H9 (cell line): Measurements from ENCODE around the gene TSPAN4. TPM values are rescaled to one million over a fixed set of nuclear protein-coding genes. Genes with fewer than 3 reads are reported as not detected.

Experiments
- DNase-seq: peaks from one replicate; pipeline ENCODE4 v3.0.0-alpha.2; 2017
- H2AFZ ChIP-seq: one replicate; pipeline ENCODE4 v1.6.1; 2013; ENCODE audit warnings: mild to moderate bottlenecking, low read length, control low read depth, moderate library complexity
- H2AK5ac ChIP-seq: 2 replicates; pipeline ENCODE4 v1.6.1; 2013; ENCODE audit warnings: low read length, control low read depth, mixed read lengths; ENCODE audit not compliant: insufficient read length
- H2BK120ac ChIP-seq: one replicate; pipeline ENCODE4 v1.6.1; 2013; ENCODE audit warnings: low read depth, mild to moderate bottlenecking, low read length, control low read depth, inconsistent platforms; ENCODE audit not compliant: poor library complexity, severe bottlenecking
- H2BK12ac ChIP-seq: 2 replicates; pipeline ENCODE4 v1.6.1; 2013; ENCODE audit warnings: low read length, control low read depth, mixed read lengths, low read depth; ENCODE audit not compliant: insufficient read length
- H2BK15ac ChIP-seq: 2 replicates; pipeline ENCODE4 v1.6.1; 2013; ENCODE audit warnings: low read depth, low read length, control low read depth
- H2BK20ac ChIP-seq: one replicate; pipeline ENCODE4 v1.6.1; 2013; ENCODE audit warnings: low read depth, mild to moderate bottlenecking, low read length, control low read depth, inconsistent platforms; ENCODE audit not compliant: poor library complexity, severe bottlenecking
- H2BK5ac ChIP-seq: 2 replicates; pipeline ENCODE4 v1.6.1; 2013; ENCODE audit warnings: low read length, control low read depth, mixed read lengths; ENCODE audit not compliant: insufficient read length
- H3K14ac ChIP-seq: 2 replicates; pipeline ENCODE4 v1.6.1; 2013; ENCODE audit warnings: low read length, control low read depth; ENCODE audit not compliant: insufficient read depth
- H3K18ac ChIP-seq: 2 replicates; pipeline ENCODE4 v1.6.1; 2013; ENCODE audit warnings: low read depth, mild to moderate bottlenecking, mixed read lengths, low read length, control low read depth; ENCODE audit not compliant: insufficient read length
- H3K23ac ChIP-seq: 2 replicates; pipeline ENCODE4 v1.6.1; 2013; ENCODE audit warnings: low read length, control low read depth, mixed read lengths, low read depth; ENCODE audit not compliant: insufficient read length
- H3K23me2 ChIP-seq: 2 replicates; pipeline ENCODE4 v1.6.1; 2013; ENCODE audit warnings: low read depth, mild to moderate bottlenecking, mixed read lengths, low read length, control low read depth; ENCODE audit not compliant: insufficient read length, poor library complexity, severe bottlenecking
- H3K27ac ChIP-seq: 2 replicates; pipeline ENCODE4 v1.5.1; 2013; ENCODE audit warnings: low read length, control low read depth, mixed read lengths, low read depth; ENCODE audit not compliant: insufficient read length
- H3K27me3 ChIP-seq: 2 replicates; pipeline ENCODE4 v1.6.1; 2013; ENCODE audit warnings: low read length, control low read depth, inconsistent platforms; ENCODE audit not compliant: insufficient read depth
- H3K4ac ChIP-seq: 2 replicates; pipeline ENCODE4 v1.6.1; 2013; ENCODE audit warnings: low read depth, mild to moderate bottlenecking, control low read depth, inconsistent platforms, low read length, moderate library complexity
- H3K4me1 ChIP-seq: 2 replicates; pipeline ENCODE4 v1.6.1; 2013; ENCODE audit warnings: low read length, control low read depth, inconsistent platforms; ENCODE audit not compliant: insufficient read depth
- H3K4me2 ChIP-seq: 2 replicates; pipeline ENCODE4 v1.6.1; 2013; ENCODE audit warnings: low read length, control low read depth, mixed read lengths; ENCODE audit not compliant: insufficient read length, insufficient read depth
- H3K56ac ChIP-seq: 2 replicates; pipeline ENCODE4 v1.6.1; 2013; ENCODE audit warnings: low read depth, mild to moderate bottlenecking, mixed read lengths, low read length, control low read depth; ENCODE audit not compliant: insufficient read length
- H3K79me1 ChIP-seq: 2 replicates; pipeline ENCODE4 v1.6.1; 2013; ENCODE audit warnings: low read depth, mild to moderate bottlenecking, moderate library complexity, low read length, control low read depth, inconsistent platforms; ENCODE audit not compliant: insufficient read depth, poor library complexity, severe bottlenecking
- H3K79me2 ChIP-seq: 2 replicates; pipeline ENCODE4 v1.6.1; 2013; ENCODE audit warnings: low read length, control low read depth, inconsistent platforms; ENCODE audit not compliant: insufficient read depth
- H3K9ac ChIP-seq: 2 replicates; pipeline ENCODE4 v1.6.1; 2013; ENCODE audit warnings: low read length, control low read depth, mixed read lengths; ENCODE audit not compliant: insufficient read length; ENCODE audit errors: extremely low read depth
- H3K9me3 ChIP-seq: one replicate; pipeline ENCODE4 v1.6.1; 2013; ENCODE audit warnings: low read depth, low read length, inconsistent platforms; ENCODE audit not compliant: control insufficient read depth
- H3T11ph ChIP-seq: one replicate; pipeline ENCODE4 v1.6.1; 2013; ENCODE audit warnings: mild to moderate bottlenecking, low read length, control low read depth, inconsistent platforms
- H4K20me1 ChIP-seq: one replicate; pipeline ENCODE4 v1.6.1; 2013; ENCODE audit not compliant: control insufficient read depth, insufficient read length, insufficient read depth
- H4K5ac ChIP-seq: 2 replicates; pipeline ENCODE4 v1.6.1; 2013; ENCODE audit warnings: low read depth, mild to moderate bottlenecking, mixed read lengths, low read length, control low read depth; ENCODE audit not compliant: insufficient read length
- H4K8ac ChIP-seq: replicated peaks from 2 replicates; pipeline ENCODE4 v1.6.1; 2013; ENCODE audit warnings: low read length, control low read depth, mixed read lengths, low read depth; ENCODE audit not compliant: insufficient read length
- H4K91ac ChIP-seq: 2 replicates; pipeline ENCODE4 v1.6.1; 2013; ENCODE audit warnings: low read depth, mild to moderate bottlenecking, moderate library complexity, mixed read lengths, low read length, control low read depth; ENCODE audit not compliant: insufficient read length
- H3K27ac Mint-ChIP-seq, 3 experiments: 2 replicates in 2 of 3; 3 replicates in 1 of 3; pipeline ENCODE4 v1.8.0; 2020 to 2021; ENCODE audit warnings: mixed read lengths in 3 of 3, mild to moderate bottlenecking in 1 of 3, moderate library complexity in 1 of 3
- H3K27me3 Mint-ChIP-seq: 2 replicates; pipeline ENCODE4 v1.8.0; 2021; ENCODE audit warnings: low read depth, mild to moderate bottlenecking, moderate library complexity, mixed read lengths
- H3K36me3 Mint-ChIP-seq, 3 experiments: 2 replicates in 2 of 3; 3 replicates in 1 of 3; pipeline ENCODE4 v1.8.0; 2020 to 2021; ENCODE audit warnings: low read depth in 3 of 3, mixed read lengths in 3 of 3; ENCODE audit not compliant: insufficient read depth in 1 of 3
- H3K4me1 Mint-ChIP-seq, 2 experiments: 2 replicates each; pipeline ENCODE4 v1.8.0; 2020; ENCODE audit warnings: mixed read lengths in 2 of 2
- H3K4me3 Mint-ChIP-seq, 2 experiments: 2 replicates in 1 of 2; 3 replicates in 1 of 2; pipeline ENCODE4 v1.8.0; 2020 to 2021; ENCODE audit warnings: mild to moderate bottlenecking in 2 of 2, mixed read lengths in 2 of 2, moderate library complexity in 1 of 2
- H3K9me3 Mint-ChIP-seq, 2 experiments: 2 replicates in 1 of 2; 3 replicates in 1 of 2; pipeline ENCODE4 v1.8.0; 2020; ENCODE audit warnings: mild to moderate bottlenecking in 2 of 2, mixed read lengths in 2 of 2, moderate library complexity in 1 of 2
- WGBS: extraction: QIAGEN DNeasy Blood & Tissue Kit; methylation state at CpG from one replicate; pipeline ENCODE4 v1.1.7; 2013; ENCODE audit warnings: missing lambda C conversion rate, low lambda C conversion rate, mixed read lengths; ENCODE audit not compliant: insufficient read length; ENCODE audit errors: extremely low coverage; 5-methylcytosine and 5-hydroxymethylcytosine counted together
- total RNA-seq: library from RNA; stranded (reverse); gene quantifications from 2 replicates; pipeline ENCODE4 v1.2.1, GENCODE V29; 2021
- TF ChIP-seq, protein P1 (sequence below): fragments of 200-600 bp; sonication (generic); conservative IDR thresholded peaks from 3 replicates; pipeline ENCODE4 v1.8.0; 2021; ENCODE audit warnings: antibody characterized with exemption, mild to moderate bottlenecking

The TSPAN4 gene
- total RNA-seq, 1 experiment from 2014 or later: 64.6 TPM

DNA sequence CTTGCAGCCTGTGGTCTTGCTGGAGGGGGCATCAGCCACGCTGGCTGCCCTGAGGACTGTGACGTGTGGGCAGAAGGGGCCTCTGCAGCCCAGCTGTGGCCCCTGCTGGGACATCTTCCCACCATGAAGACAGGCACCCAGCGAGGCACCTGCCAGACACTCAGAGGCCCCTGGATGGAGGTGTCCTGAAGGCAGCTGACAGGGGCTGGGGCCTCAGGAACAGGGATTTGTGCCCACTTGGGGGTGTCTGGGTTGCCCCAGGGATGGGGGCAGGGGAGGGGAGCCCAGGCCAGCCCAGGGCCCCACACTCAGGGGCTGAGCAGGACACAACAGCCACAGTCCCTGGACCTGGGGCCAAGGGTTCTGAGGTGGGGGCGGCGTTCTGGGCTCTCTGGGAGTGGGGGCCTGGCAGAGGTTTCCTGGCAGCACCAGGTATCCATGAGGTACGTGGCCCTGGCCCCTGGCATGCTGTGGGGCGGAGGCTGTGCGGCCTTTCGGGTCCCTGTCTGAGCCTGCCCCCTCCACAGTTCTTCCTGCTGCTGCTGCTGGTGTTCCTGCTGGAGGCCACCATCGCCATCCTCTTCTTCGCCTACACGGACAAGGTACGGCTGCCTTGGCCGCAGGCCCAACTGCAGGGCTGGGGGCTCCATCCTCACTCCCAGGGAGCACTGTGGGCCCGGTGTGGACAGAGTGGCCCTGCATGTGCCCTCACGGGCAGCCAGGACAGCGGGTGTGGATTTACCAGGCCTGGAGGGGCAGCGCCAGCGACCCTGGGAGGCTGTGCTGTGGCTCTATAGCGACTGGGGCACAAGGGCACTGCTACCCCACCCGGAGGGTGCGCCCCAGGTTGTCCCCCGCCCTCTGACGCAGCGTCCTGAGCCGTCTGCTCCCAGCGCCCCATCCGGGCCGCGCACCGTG, 21.5 kb downstream of the TSPAN4 start:
- H3K56ac ChIP-seq: no peak overlapping the region
- no peaks in the 10 kb centered on the region for H3K9me3 ChIP-seq
- no peak for DNase-seq
- H4K8ac ChIP-seq: no peak overlapping the region
- H2AFZ ChIP-seq: no peak overlapping the region
- H4K5ac ChIP-seq: no peak overlapping the region
- H4K91ac ChIP-seq: no peak overlapping the region
- no peak overlapping the region for H3K9ac ChIP-seq
- Mint-ChIP-seq H3K4me1 (peaks cover 18 to 44% of the 10 kb centered on the region in 2 experiments), H3K4me3 (no peak overlapping the region; a peak in 1 of 5 replicates), H3K27ac (0 out of 7 replicates have a peak overlapping the region, but pooled peaks of 1 of the 3 experiments have one; percentile 48), H3K27me3 (peaks cover 13% of the 10 kb centered on the region), H3K36me3 (peaks cover 3 to 18% (median 15%) of the 10 kb centered on the region in 3 experiments; a peak in 5 of 7 replicates), H3K9me3 (no peaks in the 10 kb centered on the region)
- H3K79me1 ChIP-seq: no peaks in the 10 kb centered on the region
- WGBS: no CpG with 5 or more reads among the region's 31 CpGs
- H2BK120ac ChIP-seq: no peak overlapping the region
- no peak overlapping the region for H3K18ac ChIP-seq
- H3K27ac ChIP-seq: no peak overlapping the region
- H4K20me1 ChIP-seq: no peaks in the 10 kb centered on the region
- H3K14ac ChIP-seq: no peak overlapping the region
- no peaks in the 10 kb centered on the region for H3K27me3 ChIP-seq
- H3K23me2 ChIP-seq: no peaks in the 10 kb centered on the region
- no peak overlapping the region for H2BK20ac ChIP-seq
- no peak overlapping the region for H3K4me2 ChIP-seq
- no peak overlapping the region for H3T11ph ChIP-seq
- H3K23ac ChIP-seq: no peak overlapping the region
- no peaks in the 10 kb centered on the region; the same call in 1 of the 2 replicates for H3K4me1 ChIP-seq
- H3K4ac ChIP-seq: no peak overlapping the region
- H2BK12ac ChIP-seq: no peak overlapping the region
- TF ChIP-seq, protein P1, sequence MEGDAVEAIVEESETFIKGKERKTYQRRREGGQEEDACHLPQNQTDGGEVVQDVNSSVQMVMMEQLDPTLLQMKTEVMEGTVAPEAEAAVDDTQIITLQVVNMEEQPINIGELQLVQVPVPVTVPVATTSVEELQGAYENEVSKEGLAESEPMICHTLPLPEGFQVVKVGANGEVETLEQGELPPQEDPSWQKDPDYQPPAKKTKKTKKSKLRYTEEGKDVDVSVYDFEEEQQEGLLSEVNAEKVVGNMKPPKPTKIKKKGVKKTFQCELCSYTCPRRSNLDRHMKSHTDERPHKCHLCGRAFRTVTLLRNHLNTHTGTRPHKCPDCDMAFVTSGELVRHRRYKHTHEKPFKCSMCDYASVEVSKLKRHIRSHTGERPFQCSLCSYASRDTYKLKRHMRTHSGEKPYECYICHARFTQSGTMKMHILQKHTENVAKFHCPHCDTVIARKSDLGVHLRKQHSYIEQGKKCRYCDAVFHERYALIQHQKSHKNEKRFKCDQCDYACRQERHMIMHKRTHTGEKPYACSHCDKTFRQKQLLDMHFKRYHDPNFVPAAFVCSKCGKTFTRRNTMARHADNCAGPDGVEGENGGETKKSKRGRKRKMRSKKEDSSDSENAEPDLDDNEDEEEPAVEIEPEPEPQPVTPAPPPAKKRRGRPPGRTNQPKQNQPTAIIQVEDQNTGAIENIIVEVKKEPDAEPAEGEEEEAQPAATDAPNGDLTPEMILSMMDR: no peak
- no peak overlapping the region for H2AK5ac ChIP-seq
- no peaks in the 10 kb centered on the region for H3K79me2 ChIP-seq
- no peak overlapping the region for H2BK15ac ChIP-seq
- H2BK5ac ChIP-seq: no peak overlapping the region
